ENCODE results near the gene CHAMP1. TPM values are rescaled to one million over a fixed set of nuclear protein-coding genes. Genes with fewer than 3 reads are reported as not detected.

Gene CHAMP1
- total RNA-seq, 1 experiment from 2014 or later = 15.3 TPM

DNA sequence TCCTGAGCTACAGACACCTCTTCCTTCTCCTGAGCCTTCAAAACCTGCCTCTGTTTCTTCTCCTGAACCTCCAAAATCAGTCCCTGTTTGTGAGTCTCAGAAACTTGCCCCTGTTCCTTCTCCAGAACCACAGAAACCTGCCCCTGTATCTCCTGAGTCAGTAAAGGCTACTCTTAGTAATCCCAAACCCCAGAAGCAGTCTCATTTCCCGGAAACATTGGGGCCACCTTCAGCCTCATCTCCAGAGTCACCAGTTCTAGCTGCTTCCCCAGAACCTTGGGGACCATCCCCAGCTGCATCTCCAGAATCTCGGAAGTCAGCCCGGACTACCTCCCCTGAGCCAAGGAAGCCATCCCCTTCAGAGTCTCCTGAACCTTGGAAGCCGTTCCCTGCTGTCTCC is 10.0 kb downstream of the CHAMP1 start:
- H3K9me3 ChIP-seq (ENCODE audit: control insufficient read depth, insufficient read depth, low read depth, low read length) = no peaks in the 10 kb centered on the region
- intact Hi-C loops (cut with micrococcal nuclease; ENCODE audit: unreplicated experiment) (no loop called here), in situ Hi-C loops (cut with HindIII; ENCODE audit: low pct_unique_long_range_greater_than_20kb, low sequenced_read_pairs) (no loop called here)
- ATAC-seq = no peak
- no TSS peak for BruUV-seq (replicated peaks)
- TF ChIP-seq POLR2AphosphoS5 (IDR thresholded peaks at IDR 0.05; ENCODE audit: low read depth, low read length) (no peak), TCF7L2 (IDR thresholded peaks at IDR 0.05; ENCODE audit: low read depth, low read length) (no peak), SIN3A (IDR thresholded peaks at IDR 0.05; ENCODE audit: borderline replicate concordance, insufficient read depth, low read depth, low read length) (no peak)
- TF ChIP-seq, protein P1, sequence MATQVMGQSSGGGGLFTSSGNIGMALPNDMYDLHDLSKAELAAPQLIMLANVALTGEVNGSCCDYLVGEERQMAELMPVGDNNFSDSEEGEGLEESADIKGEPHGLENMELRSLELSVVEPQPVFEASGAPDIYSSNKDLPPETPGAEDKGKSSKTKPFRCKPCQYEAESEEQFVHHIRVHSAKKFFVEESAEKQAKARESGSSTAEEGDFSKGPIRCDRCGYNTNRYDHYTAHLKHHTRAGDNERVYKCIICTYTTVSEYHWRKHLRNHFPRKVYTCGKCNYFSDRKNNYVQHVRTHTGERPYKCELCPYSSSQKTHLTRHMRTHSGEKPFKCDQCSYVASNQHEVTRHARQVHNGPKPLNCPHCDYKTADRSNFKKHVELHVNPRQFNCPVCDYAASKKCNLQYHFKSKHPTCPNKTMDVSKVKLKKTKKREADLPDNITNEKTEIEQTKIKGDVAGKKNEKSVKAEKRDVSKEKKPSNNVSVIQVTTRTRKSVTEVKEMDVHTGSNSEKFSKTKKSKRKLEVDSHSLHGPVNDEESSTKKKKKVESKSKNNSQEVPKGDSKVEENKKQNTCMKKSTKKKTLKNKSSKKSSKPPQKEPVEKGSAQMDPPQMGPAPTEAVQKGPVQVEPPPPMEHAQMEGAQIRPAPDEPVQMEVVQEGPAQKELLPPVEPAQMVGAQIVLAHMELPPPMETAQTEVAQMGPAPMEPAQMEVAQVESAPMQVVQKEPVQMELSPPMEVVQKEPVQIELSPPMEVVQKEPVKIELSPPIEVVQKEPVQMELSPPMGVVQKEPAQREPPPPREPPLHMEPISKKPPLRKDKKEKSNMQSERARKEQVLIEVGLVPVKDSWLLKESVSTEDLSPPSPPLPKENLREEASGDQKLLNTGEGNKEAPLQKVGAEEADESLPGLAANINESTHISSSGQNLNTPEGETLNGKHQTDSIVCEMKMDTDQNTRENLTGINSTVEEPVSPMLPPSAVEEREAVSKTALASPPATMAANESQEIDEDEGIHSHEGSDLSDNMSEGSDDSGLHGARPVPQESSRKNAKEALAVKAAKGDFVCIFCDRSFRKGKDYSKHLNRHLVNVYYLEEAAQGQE (IDR thresholded peaks at IDR 0.05; ENCODE audit: insufficient read depth in 1 of 2, low read depth in 2 of 2, low read length in 1 of 2) = no peak
- TF ChIP-seq, protein P2, sequence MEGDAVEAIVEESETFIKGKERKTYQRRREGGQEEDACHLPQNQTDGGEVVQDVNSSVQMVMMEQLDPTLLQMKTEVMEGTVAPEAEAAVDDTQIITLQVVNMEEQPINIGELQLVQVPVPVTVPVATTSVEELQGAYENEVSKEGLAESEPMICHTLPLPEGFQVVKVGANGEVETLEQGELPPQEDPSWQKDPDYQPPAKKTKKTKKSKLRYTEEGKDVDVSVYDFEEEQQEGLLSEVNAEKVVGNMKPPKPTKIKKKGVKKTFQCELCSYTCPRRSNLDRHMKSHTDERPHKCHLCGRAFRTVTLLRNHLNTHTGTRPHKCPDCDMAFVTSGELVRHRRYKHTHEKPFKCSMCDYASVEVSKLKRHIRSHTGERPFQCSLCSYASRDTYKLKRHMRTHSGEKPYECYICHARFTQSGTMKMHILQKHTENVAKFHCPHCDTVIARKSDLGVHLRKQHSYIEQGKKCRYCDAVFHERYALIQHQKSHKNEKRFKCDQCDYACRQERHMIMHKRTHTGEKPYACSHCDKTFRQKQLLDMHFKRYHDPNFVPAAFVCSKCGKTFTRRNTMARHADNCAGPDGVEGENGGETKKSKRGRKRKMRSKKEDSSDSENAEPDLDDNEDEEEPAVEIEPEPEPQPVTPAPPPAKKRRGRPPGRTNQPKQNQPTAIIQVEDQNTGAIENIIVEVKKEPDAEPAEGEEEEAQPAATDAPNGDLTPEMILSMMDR (IDR thresholded peaks at IDR 0.05) = no peak
- no peak for DNase-seq (ENCODE audit: low read depth, low spot score)
- no peak overlapping the region for H3K4me3 ChIP-seq (ENCODE audit: low read depth in 2 of 2, low read length in 2 of 2)
- ChIA-PET POLR2A (no interaction called here), CTCF (no interaction called here)
- H3K27me3 ChIP-seq (ENCODE audit: control insufficient read depth, insufficient read depth, low read length) = no peaks in the 10 kb centered on the region
- H3K27ac ChIP-seq (ENCODE audit: low read length) = no peak overlapping the region
- H3K4me1 ChIP-seq (ENCODE audit: control insufficient read depth, insufficient read depth, low read length) = no peaks in the 10 kb centered on the region
- H3K36me3 ChIP-seq (ENCODE audit: control insufficient read depth, insufficient read depth, low read length) = peaks cover 10% of the 10 kb centered on the region

DNA sequence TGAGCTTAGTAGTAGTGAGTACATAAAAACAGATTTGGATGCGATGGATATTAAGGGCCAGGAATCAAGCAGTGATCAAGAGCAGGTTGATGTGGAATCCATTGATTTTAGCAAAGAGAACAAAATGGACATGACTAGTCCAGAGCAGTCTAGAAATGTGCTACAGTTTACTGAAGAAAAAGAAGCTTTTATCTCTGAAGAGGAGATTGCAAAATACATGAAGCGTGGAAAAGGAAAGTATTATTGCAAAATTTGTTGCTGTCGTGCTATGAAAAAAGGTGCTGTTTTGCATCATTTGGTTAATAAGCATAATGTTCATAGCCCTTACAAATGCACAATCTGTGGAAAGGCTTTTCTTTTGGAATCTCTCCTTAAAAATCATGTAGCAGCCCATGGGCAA is 11.4 kb downstream of the CHAMP1 start:
- DNase-seq (ENCODE audit: low read depth, low spot score) = no peak
- ChIA-PET CTCF (no interaction called here), POLR2A (interaction anchor here (0.5 to 0.7 kb wide), 2 partner anchors 102 to 377 kb away, joined by 3 read pairs; no protein-coding TSS in a partner anchor)
- TF ChIP-seq, protein P1 (IDR thresholded peaks at IDR 0.05; ENCODE audit: insufficient read depth in 1 of 2, low read depth in 2 of 2, low read length in 1 of 2) = no peak
- TF ChIP-seq, protein P2 (IDR thresholded peaks at IDR 0.05) = no peak
- TF ChIP-seq POLR2AphosphoS5 (IDR thresholded peaks at IDR 0.05; ENCODE audit: low read depth, low read length) (no peak), TCF7L2 (IDR thresholded peaks at IDR 0.05; ENCODE audit: low read depth, low read length) (no peak), SIN3A (IDR thresholded peaks at IDR 0.05; ENCODE audit: borderline replicate concordance, insufficient read depth, low read depth, low read length) (no peak)
- in situ Hi-C loops (cut with HindIII; ENCODE audit: low pct_unique_long_range_greater_than_20kb, low sequenced_read_pairs) (no loop called here), intact Hi-C loops (cut with micrococcal nuclease; ENCODE audit: unreplicated experiment) (no loop called here)
- peaks cover 10% of the 10 kb centered on the region for H3K36me3 ChIP-seq (ENCODE audit: control insufficient read depth, insufficient read depth, low read length)
- H3K27ac ChIP-seq (ENCODE audit: low read length) = no peak overlapping the region
- TSS peak; percentile 32 for BruUV-seq (replicated peaks)
- no peaks in the 10 kb centered on the region for H3K4me1 ChIP-seq (ENCODE audit: control insufficient read depth, insufficient read depth, low read length)
- no peaks in the 10 kb centered on the region for H3K27me3 ChIP-seq (ENCODE audit: control insufficient read depth, insufficient read depth, low read length)
- no peaks in the 10 kb centered on the region for H3K9me3 ChIP-seq (ENCODE audit: control insufficient read depth, insufficient read depth, low read depth, low read length)
- ATAC-seq = no peak
- no peak overlapping the region for H3K4me3 ChIP-seq (ENCODE audit: low read depth in 2 of 2, low read length in 2 of 2)

Measured in Panc1 (cell line).